ENCODE results near the gene RPL15.

Gene RPL15

DNA sequence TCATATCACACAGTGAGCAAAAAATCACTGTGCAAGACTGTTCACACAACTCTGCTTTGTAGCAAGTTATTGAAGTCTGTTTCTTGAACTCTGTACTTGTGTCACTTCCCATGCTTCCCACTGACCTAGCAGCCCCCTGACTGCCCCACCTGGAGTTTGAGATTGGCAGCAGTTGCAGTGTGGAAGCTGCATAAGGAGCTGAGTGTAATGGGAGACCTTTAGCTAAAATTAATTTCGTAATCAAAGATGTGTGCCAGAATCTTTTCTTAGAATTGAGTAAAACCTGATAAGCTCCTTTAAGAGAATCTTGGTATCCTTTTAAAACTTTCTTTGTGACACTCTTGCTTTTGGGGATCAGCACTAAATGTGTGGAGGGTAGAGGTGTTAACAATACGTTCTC, 43.0 kb upstream of the RPL15 start:
- Histone ChIP-seq H3K27me3 (ENCODE audit: low read length) (no peaks in the 10 kb centered on the region), H3K4me2 (ENCODE audit: low read depth, low read length, poor library complexity, severe bottlenecking) (no peak overlapping the region), H3K9me3 (ENCODE audit: insufficient read depth, low read length) (no peaks in the 10 kb centered on the region), H3K27ac (ENCODE audit: low read depth, low read length) (no peak overlapping the region), H3K4me3 (ENCODE audit: insufficient read depth, low read length, poor library complexity, severe bottlenecking) (no peak overlapping the region), H3K9ac (ENCODE audit: low read length) (no peak overlapping the region), H4K20me1 (ENCODE audit: low read depth, low read length) (no peaks in the 10 kb centered on the region), H3K36me3 (ENCODE audit: low read length) (no peaks in the 10 kb centered on the region), H3K9me2 (replicated peaks; ENCODE audit: insufficient read depth, low read length) (no peaks in the 10 kb centered on the region), H2AFZ (ENCODE audit: low read depth, low read length, severe bottlenecking) (no peak overlapping the region), H3F3A (ENCODE audit: insufficient read depth) (no peaks in the 10 kb centered on the region), H3K79me2 (ENCODE audit: insufficient read depth, low read length) (no peaks in the 10 kb centered on the region)
- TF ChIP-seq, protein P1, sequence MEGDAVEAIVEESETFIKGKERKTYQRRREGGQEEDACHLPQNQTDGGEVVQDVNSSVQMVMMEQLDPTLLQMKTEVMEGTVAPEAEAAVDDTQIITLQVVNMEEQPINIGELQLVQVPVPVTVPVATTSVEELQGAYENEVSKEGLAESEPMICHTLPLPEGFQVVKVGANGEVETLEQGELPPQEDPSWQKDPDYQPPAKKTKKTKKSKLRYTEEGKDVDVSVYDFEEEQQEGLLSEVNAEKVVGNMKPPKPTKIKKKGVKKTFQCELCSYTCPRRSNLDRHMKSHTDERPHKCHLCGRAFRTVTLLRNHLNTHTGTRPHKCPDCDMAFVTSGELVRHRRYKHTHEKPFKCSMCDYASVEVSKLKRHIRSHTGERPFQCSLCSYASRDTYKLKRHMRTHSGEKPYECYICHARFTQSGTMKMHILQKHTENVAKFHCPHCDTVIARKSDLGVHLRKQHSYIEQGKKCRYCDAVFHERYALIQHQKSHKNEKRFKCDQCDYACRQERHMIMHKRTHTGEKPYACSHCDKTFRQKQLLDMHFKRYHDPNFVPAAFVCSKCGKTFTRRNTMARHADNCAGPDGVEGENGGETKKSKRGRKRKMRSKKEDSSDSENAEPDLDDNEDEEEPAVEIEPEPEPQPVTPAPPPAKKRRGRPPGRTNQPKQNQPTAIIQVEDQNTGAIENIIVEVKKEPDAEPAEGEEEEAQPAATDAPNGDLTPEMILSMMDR (IDR thresholded peaks at IDR 0.05; ENCODE audit: insufficient read depth, low read length, poor library complexity, severe bottlenecking) = no peak
- no peak for TF ChIP-seq EZH2phosphoT487 (conservative IDR thresholded peaks at IDR 0.05; ENCODE audit: low read length)

DNA sequence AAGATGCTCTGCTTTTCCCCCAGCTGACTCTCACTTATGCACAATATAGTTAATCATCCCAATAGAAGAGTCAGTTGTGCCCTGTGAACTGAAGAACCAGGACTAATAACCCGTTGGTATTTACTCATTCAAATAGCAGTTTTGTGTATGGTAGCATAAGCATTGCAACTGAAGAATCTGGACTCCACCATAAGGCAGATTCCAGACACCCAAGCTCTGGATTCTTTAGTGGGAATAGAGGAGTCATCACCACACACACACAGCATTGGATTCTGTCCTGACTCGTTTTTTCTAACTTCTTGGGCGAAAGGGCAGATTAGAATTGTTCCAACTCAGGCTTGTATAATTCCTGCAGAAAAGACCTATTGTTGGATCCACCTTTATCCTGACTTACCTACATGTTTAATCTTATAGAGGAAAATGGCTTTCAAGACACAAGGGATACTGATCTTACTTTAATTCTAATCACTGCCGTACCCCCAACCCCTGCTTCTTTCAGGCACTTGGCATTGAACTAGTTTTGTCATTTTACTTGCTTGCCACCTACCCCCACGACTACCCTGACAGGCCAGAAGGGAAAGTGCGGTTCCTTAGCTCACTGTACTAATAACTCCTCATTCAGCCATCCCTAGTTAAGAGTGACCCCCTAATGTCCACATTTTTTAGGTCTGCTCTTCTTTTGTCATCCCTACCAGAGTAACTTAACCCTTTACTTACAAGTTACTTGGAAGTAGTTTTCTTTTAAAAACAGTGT, 42.4 kb upstream of the RPL15 start:
- H2AFZ ChIP-seq (ENCODE audit: low read depth, low read length, severe bottlenecking) = no peak overlapping the region
- H3K27me3 ChIP-seq (ENCODE audit: low read length) = no peaks in the 10 kb centered on the region
- H3K79me2 ChIP-seq (ENCODE audit: insufficient read depth, low read length) = no peaks in the 10 kb centered on the region
- H3K9me3 ChIP-seq (ENCODE audit: insufficient read depth, low read length) = no peaks in the 10 kb centered on the region
- no peak overlapping the region for H3K4me2 ChIP-seq (ENCODE audit: low read depth, low read length, poor library complexity, severe bottlenecking)
- H3K27ac ChIP-seq (ENCODE audit: low read depth, low read length) = no peak overlapping the region
- no peak overlapping the region for H3K9ac ChIP-seq (ENCODE audit: low read length)
- H3K4me3 ChIP-seq (ENCODE audit: insufficient read depth, low read length, poor library complexity, severe bottlenecking) = no peak overlapping the region
- TF ChIP-seq, protein P1 (IDR thresholded peaks at IDR 0.05; ENCODE audit: insufficient read depth, low read length, poor library complexity, severe bottlenecking) = no peak
- TF ChIP-seq EZH2phosphoT487 (conservative IDR thresholded peaks at IDR 0.05; ENCODE audit: low read length) = no peak
- no peaks in the 10 kb centered on the region for H3K9me2 ChIP-seq (replicated peaks; ENCODE audit: insufficient read depth, low read length)
- H3K36me3 ChIP-seq (ENCODE audit: low read length) = no peaks in the 10 kb centered on the region
- H4K20me1 ChIP-seq (ENCODE audit: low read depth, low read length) = no peaks in the 10 kb centered on the region
- no peaks in the 10 kb centered on the region for H3F3A ChIP-seq (ENCODE audit: insufficient read depth)

DNA sequence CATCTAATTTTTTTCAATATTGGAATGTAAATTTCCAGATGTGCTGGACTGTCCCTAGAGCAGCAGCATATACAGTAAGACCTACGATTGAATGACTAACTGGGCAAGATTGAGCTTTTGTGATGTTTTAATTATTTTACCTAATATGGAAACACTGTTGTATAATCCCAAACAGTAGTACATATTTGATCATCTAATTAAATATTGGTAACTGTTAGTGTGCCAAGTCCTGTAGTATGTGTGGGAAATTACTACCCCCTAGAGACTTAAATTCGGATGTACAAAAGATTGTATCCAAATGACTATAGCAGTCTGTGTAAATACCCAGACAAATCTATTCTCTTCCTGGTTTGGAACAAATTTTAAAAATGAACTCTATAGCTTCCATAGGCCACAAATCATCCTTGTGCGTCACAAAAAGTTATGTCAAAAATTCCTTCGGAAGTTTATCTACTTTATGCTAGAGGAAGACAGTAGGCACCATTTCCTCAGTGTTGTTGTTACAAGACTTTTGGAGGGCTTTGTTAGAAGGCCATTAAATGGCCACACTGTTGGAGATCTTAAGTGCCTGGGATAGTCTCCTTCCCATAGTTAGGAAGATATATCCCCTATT, 41.7 kb upstream of the RPL15 start:
- Histone ChIP-seq H3K4me2 (ENCODE audit: low read depth, low read length, poor library complexity, severe bottlenecking) (no peak overlapping the region), H3K27ac (ENCODE audit: low read depth, low read length) (no peak overlapping the region), H3F3A (ENCODE audit: insufficient read depth) (no peaks in the 10 kb centered on the region), H3K4me3 (ENCODE audit: insufficient read depth, low read length, poor library complexity, severe bottlenecking) (no peak overlapping the region), H3K36me3 (ENCODE audit: low read length) (no peaks in the 10 kb centered on the region), H4K20me1 (ENCODE audit: low read depth, low read length) (no peaks in the 10 kb centered on the region), H3K27me3 (ENCODE audit: low read length) (no peaks in the 10 kb centered on the region), H3K79me2 (ENCODE audit: insufficient read depth, low read length) (no peaks in the 10 kb centered on the region), H2AFZ (ENCODE audit: low read depth, low read length, severe bottlenecking) (no peak overlapping the region), H3K9ac (ENCODE audit: low read length) (no peak overlapping the region), H3K9me2 (replicated peaks; ENCODE audit: insufficient read depth, low read length) (no peaks in the 10 kb centered on the region), H3K9me3 (ENCODE audit: insufficient read depth, low read length) (no peaks in the 10 kb centered on the region)
- TF ChIP-seq EZH2phosphoT487 (conservative IDR thresholded peaks at IDR 0.05; ENCODE audit: low read length) = no peak
- TF ChIP-seq, protein P1 (IDR thresholded peaks at IDR 0.05; ENCODE audit: insufficient read depth, low read length, poor library complexity, severe bottlenecking) = no peak

All from SU-DHL-6 (cell line).